Colon (tissue), 2 donors: ENCODE results near the gene RMP24.
"Not testable (repeated sequence)": the region's sequence is repeated elsewhere in the genome, so short reads cannot be mapped to it uniquely, and the experiment has no call there.

Source experiments
- FAIRE-seq: peaks from 2 replicates; lab custom pipeline; 2012; peaks lifted over from hg19 to GRCh38; lab: Jason Lieb, UNC
- donor health status: control.
- donor health status: control.

RMP24 gene

GRCh38 chr18:35972197-35973000 is at the start of gene RMP24:
RMP24 (plus strand) TSS chr18:35972679.
- no peak for FAIRE-seq

- FAIRE-seq: no peak
These were observed 48.4 kb upstream of the RMP24 start for GRCh38 chr18:35923939-35924684.

- FAIRE-seq: no peak
These were observed 45.6 kb upstream of the RMP24 start for GRCh38 chr18:35926884-35927283.

GRCh38 chr18:35927430-35927829 is 45.0 kb upstream of the RMP24 start:
- no peak for FAIRE-seq

- no peak for FAIRE-seq
These were observed 38.5 kb upstream of the RMP24 start for GRCh38 chr18:35933982-35934381.

GRCh38 chr18:35934891-35935290 is 37.6 kb upstream of the RMP24 start:
- FAIRE-seq: no peak

- no peak for FAIRE-seq
These were observed 36.7 kb upstream of the RMP24 start for GRCh38 chr18:35935805-35936204.

GRCh38 chr18:35936951-35937350 is 35.5 kb upstream of the RMP24 start:
- FAIRE-seq: no peak

- no peak for FAIRE-seq
These were observed 34.3 kb upstream of the RMP24 start for GRCh38 chr18:35938158-35938557.

GRCh38 chr18:35938562-35938961 is 33.9 kb upstream of the RMP24 start:
- no peak for FAIRE-seq

GRCh38 chr18:35939138-35939537 is 33.3 kb upstream of the RMP24 start:
- FAIRE-seq: no peak

- FAIRE-seq: no peak
These were observed 31.2 kb upstream of the RMP24 start for GRCh38 chr18:35941299-35941698.

- FAIRE-seq: no peak
These were observed 30.3 kb upstream of the RMP24 start for GRCh38 chr18:35942133-35942532.

- FAIRE-seq: no peak
These were observed 29.8 kb upstream of the RMP24 start for GRCh38 chr18:35942661-35943060.

GRCh38 chr18:35948080-35948479 is 24.4 kb upstream of the RMP24 start:
- FAIRE-seq: no peak

GRCh38 chr18:35949090-35949489 is 23.4 kb upstream of the RMP24 start:
- no peak for FAIRE-seq

- FAIRE-seq: no peak
These were observed 22.4 kb upstream of the RMP24 start for GRCh38 chr18:35949903-35950627.

- no peak for FAIRE-seq
These were observed 21.9 kb upstream of the RMP24 start for GRCh38 chr18:35950628-35950982.

- FAIRE-seq: no peak
These were observed 18.8 kb upstream of the RMP24 start for GRCh38 chr18:35953688-35954087.

GRCh38 chr18:35956226-35956625 is 16.3 kb upstream of the RMP24 start:
- FAIRE-seq: no peak

GRCh38 chr18:35962320-35962719 is 10.2 kb upstream of the RMP24 start:
- no peak for FAIRE-seq

GRCh38 chr18:35964319-35964718 is 8.2 kb upstream of the RMP24 start:
- no peak for FAIRE-seq

- FAIRE-seq: not testable (repeated sequence)
These were observed 4.6 kb upstream of the RMP24 start for GRCh38 chr18:35967866-35968265.
